K562 (cell line): ENCODE data around the gene PPFIBP2. TPM values are rescaled to one million over a fixed set of nuclear protein-coding genes. Genes with fewer than 3 reads are reported as not detected.

Experiments
- ATAC-seq: fragments of 200-7000 bp; cut with Tn5 transposase; 3 replicates; pipeline ENCODE4 v1.9.1; 2020; ENCODE audit warnings: moderate library complexity
- BruUV-seq: library from RNA; stranded (reverse); fragments of 400-500 nt; replicated peaks from 2 replicates; lab custom pipeline; 2021; lab: Mats Ljungman, UMichigan
- CTCF ChIA-PET: fragments of 300-600 bp; formaldehyde crosslinking; extraction: SDS; loops from one replicate; lab custom pipeline; 2021; ENCODE audit warnings: low intra/inter-chr PET ratio; lab: Yijun Ruan, JAX
- POLR2A ChIA-PET: fragments of 300-600, 350-650 bp; sonication (Branson Sonifier 250); formaldehyde crosslinking; extraction: SDS; loops from one replicate; lab custom pipeline; 2021; ENCODE audit warnings: antibody characterized with exemption, inconsistent platforms; lab: Yijun Ruan, JAX
- DNase-seq, 4 experiments: peaks; one replicate each; pipeline versions ENCODE4 v3.0.0 to v3.0.0-alpha.2; 2011 to 2018; ENCODE audit warnings: low spot score in 3 of 4, mixed read lengths in 3 of 4; ENCODE audit errors: extremely low read depth in 1 of 4
- FAIRE-seq: peaks from 2 replicates; lab custom pipeline; 2011; peaks lifted over from hg19 to GRCh38; lab: Jason Lieb, UNC
- H2AFZ ChIP-seq: 2 replicates; pipeline ENCODE4 v1.6.0; 2011; ENCODE audit warnings: low read depth, low read length, control low read depth, inconsistent platforms
- H3K27ac ChIP-seq: fragments of 200-600 bp; 3 replicates; pipeline ENCODE4 v1.8.0; 2011; ENCODE audit warnings: low read depth, mild to moderate bottlenecking, control low read depth, inconsistent platforms, low read length, moderate library complexity, mixed read lengths; ENCODE audit errors: extremely low read depth
- H3K27me3 ChIP-seq, 2 experiments: fragments of 300-600 bp in 1 of 2; 2 replicates in 1 of 2; 3 replicates in 1 of 2; pipeline versions ENCODE4 v1.6.0 to v1.8.0; 2011; ENCODE audit warnings: inconsistent platforms in 2 of 2, low read length in 2 of 2, mild to moderate bottlenecking in 1 of 2, mixed read lengths in 1 of 2, moderate library complexity in 1 of 2; ENCODE audit not compliant: control insufficient read depth in 2 of 2, insufficient read depth in 2 of 2
- H3K36me3 ChIP-seq: fragments of 300-600 bp; 3 replicates; pipeline ENCODE4 v1.8.0; 2011; ENCODE audit warnings: mild to moderate bottlenecking, low read length, inconsistent platforms; ENCODE audit not compliant: control insufficient read depth, insufficient read depth
- H3K4me1 ChIP-seq, 2 experiments: fragments of 200-600 bp in 1 of 2; replicated peaks in 1 of 2; 2 replicates in 1 of 2; 3 replicates in 1 of 2; pipeline versions ENCODE4 v1.5.1 to v1.8.0; 2011; ENCODE audit warnings: inconsistent platforms in 2 of 2, low read length in 2 of 2, mild to moderate bottlenecking in 1 of 2, mixed read lengths in 1 of 2, moderate library complexity in 1 of 2; ENCODE audit not compliant: control insufficient read depth in 2 of 2, insufficient read depth in 2 of 2
- H3K4me2 ChIP-seq: 2 replicates; pipeline ENCODE4 v1.6.1; 2011; ENCODE audit warnings: low read length, control low read depth, inconsistent platforms, mixed read lengths; ENCODE audit not compliant: insufficient read depth
- H3K4me3 ChIP-seq: fragments of 200-600 bp; sonication (generic), shearing (Covaris generic); 2 replicates; pipeline ENCODE4 v1.5.1; 2016; ENCODE audit warnings: control low read depth, inconsistent platforms
- H3K79me2 ChIP-seq: fragments of 200-600 bp; 3 replicates; pipeline ENCODE4 v1.8.0; 2011; ENCODE audit warnings: low read length, inconsistent platforms; ENCODE audit not compliant: control insufficient read depth, insufficient read depth
- H3K9ac ChIP-seq, 2 experiments: 2 replicates each; pipeline versions ENCODE4 v1.6.0 to v1.6.1; 2011; ENCODE audit warnings: low read depth in 2 of 2, low read length in 2 of 2, control low read depth in 1 of 2, inconsistent platforms in 1 of 2, mild to moderate bottlenecking in 1 of 2, mixed read lengths in 1 of 2; ENCODE audit not compliant: insufficient read depth in 1 of 2
- H3K9me1 ChIP-seq: one replicate; pipeline ENCODE4 v1.6.0; 2011; ENCODE audit warnings: inconsistent platforms, mild to moderate bottlenecking, low read length, moderate library complexity; ENCODE audit not compliant: control insufficient read depth, insufficient read depth
- H3K9me3 ChIP-seq: replicated peaks from 2 replicates; pipeline ENCODE4 v1.5.1; 2011; ENCODE audit warnings: low read depth, low read length, inconsistent platforms; ENCODE audit not compliant: control insufficient read depth, insufficient read depth
- H4K20me1 ChIP-seq: replicated peaks from 2 replicates; pipeline ENCODE4 v1.6.1; 2011; ENCODE audit warnings: low read length, inconsistent platforms, mixed read lengths; ENCODE audit not compliant: control insufficient read depth, insufficient read depth
- HMGXB4 ChIP-seq: sonication (generic); formaldehyde crosslinking; IDR thresholded peaks from 2 replicates; pipeline ENCODE4 v1.8.1; 2023; ENCODE audit warnings: mild to moderate bottlenecking, missing genetic modification reagents
- ID3 ChIP-seq, 2 experiments: fragments of 250-450 bp in 1 of 2; fragments of 450-650 bp in 1 of 2; sonication (Bioruptor Pico) in 1 of 2; IDR thresholded peaks; 2 replicates each; pipeline versions ENCODE4 v1.6.1 to v1.8.0; 2016 to 2021; ENCODE audit warnings: mild to moderate bottlenecking in 2 of 2, moderate library complexity in 2 of 2, missing compliant biosample characterization in 1 of 2, missing genetic modification characterization in 1 of 2
- NR4A1 ChIP-seq, 2 experiments: fragments of 250-450 bp in 1 of 2; fragments of 450-650 bp in 1 of 2; sonication (Bioruptor Pico) in 1 of 2; IDR thresholded peaks; 2 replicates each; pipeline versions ENCODE4 v1.4.0 to v1.6.1; 2016 to 2020; ENCODE audit warnings: mild to moderate bottlenecking in 2 of 2, missing compliant biosample characterization in 1 of 2, missing genetic modification characterization in 1 of 2, moderate library complexity in 1 of 2
- PCBP1 ChIP-seq: fragments of 200-400 bp; formaldehyde crosslinking; IDR thresholded peaks from 2 replicates; pipeline ENCODE4 v1.6.1; 2018; ENCODE audit warnings: mild to moderate bottlenecking, low read depth, low read length; ENCODE audit not compliant: poor library complexity, severe bottlenecking
- SAFB2 ChIP-seq: fragments of 200-400 bp; formaldehyde crosslinking; IDR thresholded peaks from 2 replicates; pipeline ENCODE4 v1.6.1; 2018; ENCODE audit warnings: borderline replicate concordance, low read length, low read depth, moderate library complexity; ENCODE audit not compliant: severe bottlenecking
- TAF9B ChIP-seq: fragments of 450-650 bp; IDR thresholded peaks from 2 replicates; pipeline ENCODE4 v1.6.1; 2018; ENCODE audit warnings: mild to moderate bottlenecking; ENCODE audit not compliant: partially characterized antibody
- TCF7 ChIP-seq: sonication (generic); IDR thresholded peaks from 2 replicates; pipeline ENCODE4 v1.6.1; 2016; ENCODE audit warnings: antibody characterized with exemption, borderline replicate concordance
- TEAD2 ChIP-seq: fragments of 450-650 bp; IDR thresholded peaks from 2 replicates; pipeline ENCODE4 v1.6.1; 2016; ENCODE audit warnings: missing genetic modification characterization, control low read depth, missing compliant biosample characterization
- ZNF133 ChIP-seq: fragments of 250-450 bp; sonication (Bioruptor Pico); IDR thresholded peaks from 2 replicates; pipeline ENCODE4 v1.4.0; 2020; ENCODE audit warnings: mild to moderate bottlenecking
- ZNF23 ChIP-seq: fragments of 250-450 bp; sonication (Bioruptor Pico); IDR thresholded peaks from 2 replicates; pipeline ENCODE4 v1.4.0; 2020; ENCODE audit warnings: mild to moderate bottlenecking
- ZNF76 ChIP-seq: fragments of 250-450 bp; sonication (Bioruptor Pico); IDR thresholded peaks from 2 replicates; pipeline ENCODE4 v1.4.0; 2020; ENCODE audit warnings: mild to moderate bottlenecking, moderate library complexity, borderline replicate concordance
- in situ Hi-C: fragments of 300-500 bp; cut with MboI; formaldehyde crosslinking; loops from 4 replicates; pipeline ENCODE4 v1.15.0; 2018; ENCODE audit warnings: inconsistent platforms, mixed read lengths
- intact Hi-C: fragments of 100-400 bp; cut with micrococcal nuclease; formaldehyde crosslinking; loops from 2 replicates; pipeline ENCODE4 v1.14.2; 2022
- polyA plus RNA-seq, 8 experiments: library from polyadenylated mRNA; depleted of rRNA in 4 of 8; stranded (reverse) in 5 of 8; unstranded in 3 of 8; fragments of >200 nt; fragmentation: Nextera tagmentation in 2 of 8; fragmentation: Illumina TruSeq in 1 of 8; extraction: Ambion mirVana in 2 of 8; extraction: Trizol in 1 of 8; gene quantifications; 2 replicates each; pipeline versions ENCODE4 v1.2.1 to v1.2.3, GENCODE V29; 2011 to 2014; ENCODE audit warnings: inconsistent platforms in 1 of 8, missing spikeins in 1 of 8
- total RNA-seq, 7 experiments: library from RNA; depleted of rRNA in 6 of 7; stranded (reverse); fragments of >200 nt in 6 of 7; fragmentation: Illumina TruSeq in 2 of 7; extraction: Trizol in 2 of 7; gene quantifications; 2 replicates each; pipeline versions ENCODE4 v1.2.1 to v1.2.3, GENCODE V29; 2011 to 2021; ENCODE audit warnings: low replicate concordance in 1 of 7
- TF ChIP-seq, protein P1 (sequence below): fragments of 250-450 bp; sonication (Bioruptor Pico); IDR thresholded peaks from 2 replicates; pipeline ENCODE4 v1.8.0; 2022; ENCODE audit warnings: inconsistent platforms
- TF ChIP-seq, protein P2 (sequence below): fragments of 200-800 bp; sonication (Bioruptor generic); IDR thresholded peaks from 2 replicates; pipeline ENCODE4 v1.6.1; 2017; ENCODE audit warnings: missing genetic modification characterization, missing compliant biosample characterization
- TF ChIP-seq, protein P3 (sequence below): fragments of 250-450 bp; sonication (Bioruptor Pico); IDR thresholded peaks from 2 replicates; pipeline ENCODE4 v1.5.0; 2020; ENCODE audit warnings: mild to moderate bottlenecking, borderline replicate concordance

PPFIBP2 gene
- total and polyA plus RNA-seq, 9 of the 15 experiments (the other 6 are each of a cell fraction or from before 2014, with no cell fraction given), result 0.18 to 3.4 (median 1.2) TPM

GRCh38 chr11:7531011-7531410, 17.2 kb downstream of the PPFIBP2 start:
- FAIRE-seq, result no peak

More at GRCh38 chr11:7531011-7531410, 17.2 kb downstream of the PPFIBP2 start:
- no peak for DNase-seq
- no peaks in the 10 kb centered on the region for H3K9me3 ChIP-seq
- intact Hi-C loops (no loop called here), in situ Hi-C loops (no loop called here)
- H4K20me1 ChIP-seq, result 0 out of 2 replicates have a peak, but pooled peaks cover 5% of the 10 kb centered on the region
- no peak overlapping the region for H3K27ac ChIP-seq
- H3K79me2 ChIP-seq, result no peaks in the 10 kb centered on the region
- no peaks in the 10 kb centered on the region for H3K9me1 ChIP-seq
- POLR2A ChIA-PET, result no interaction called here
- H2AFZ ChIP-seq, result no peak overlapping the region
- no peak overlapping the region for H3K9ac ChIP-seq
- no peaks in the 10 kb centered on the region for H3K36me3 ChIP-seq
- H3K4me1 ChIP-seq, result no peaks in the 10 kb centered on the region
- H3K4me2 ChIP-seq, result no peak overlapping the region
- H3K4me3 ChIP-seq, result no peak overlapping the region
- no TSS peak for BruUV-seq
- TF ChIP-seq NR4A1 (CRISPR knock-in tag; IDR thresholded peaks at IDR 0.05) (no peak), NR4A1 (tag; IDR thresholded peaks at IDR 0.05) (no peak), PCBP1 (no peak), TAF9B (no peak), TCF7 (no peak), ZNF133 (CRISPR knock-in tag) (no peak), ZNF76 (no peak), SAFB2 (no peak), ZNF23 (no peak), HMGXB4 (no peak), ID3 (CRISPR knock-in tag; IDR thresholded peaks at IDR 0.05) (no peak), ID3 (tag; IDR thresholded peaks at IDR 0.05) (no peak), TEAD2 (tag) (no peak)
- TF ChIP-seq, protein P1, sequence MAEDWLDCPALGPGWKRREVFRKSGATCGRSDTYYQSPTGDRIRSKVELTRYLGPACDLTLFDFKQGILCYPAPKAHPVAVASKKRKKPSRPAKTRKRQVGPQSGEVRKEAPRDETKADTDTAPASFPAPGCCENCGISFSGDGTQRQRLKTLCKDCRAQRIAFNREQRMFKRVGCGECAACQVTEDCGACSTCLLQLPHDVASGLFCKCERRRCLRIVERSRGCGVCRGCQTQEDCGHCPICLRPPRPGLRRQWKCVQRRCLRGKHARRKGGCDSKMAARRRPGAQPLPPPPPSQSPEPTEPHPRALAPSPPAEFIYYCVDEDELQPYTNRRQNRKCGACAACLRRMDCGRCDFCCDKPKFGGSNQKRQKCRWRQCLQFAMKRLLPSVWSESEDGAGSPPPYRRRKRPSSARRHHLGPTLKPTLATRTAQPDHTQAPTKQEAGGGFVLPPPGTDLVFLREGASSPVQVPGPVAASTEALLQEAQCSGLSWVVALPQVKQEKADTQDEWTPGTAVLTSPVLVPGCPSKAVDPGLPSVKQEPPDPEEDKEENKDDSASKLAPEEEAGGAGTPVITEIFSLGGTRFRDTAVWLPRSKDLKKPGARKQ (CRISPR knock-in tag), result no peak
- TF ChIP-seq, protein P2, sequence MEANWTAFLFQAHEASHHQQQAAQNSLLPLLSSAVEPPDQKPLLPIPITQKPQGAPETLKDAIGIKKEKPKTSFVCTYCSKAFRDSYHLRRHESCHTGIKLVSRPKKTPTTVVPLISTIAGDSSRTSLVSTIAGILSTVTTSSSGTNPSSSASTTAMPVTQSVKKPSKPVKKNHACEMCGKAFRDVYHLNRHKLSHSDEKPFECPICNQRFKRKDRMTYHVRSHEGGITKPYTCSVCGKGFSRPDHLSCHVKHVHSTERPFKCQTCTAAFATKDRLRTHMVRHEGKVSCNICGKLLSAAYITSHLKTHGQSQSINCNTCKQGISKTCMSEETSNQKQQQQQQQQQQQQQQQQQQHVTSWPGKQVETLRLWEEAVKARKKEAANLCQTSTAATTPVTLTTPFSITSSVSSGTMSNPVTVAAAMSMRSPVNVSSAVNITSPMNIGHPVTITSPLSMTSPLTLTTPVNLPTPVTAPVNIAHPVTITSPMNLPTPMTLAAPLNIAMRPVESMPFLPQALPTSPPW (CRISPR knock-in tag), result no peak
- TF ChIP-seq, protein P3, sequence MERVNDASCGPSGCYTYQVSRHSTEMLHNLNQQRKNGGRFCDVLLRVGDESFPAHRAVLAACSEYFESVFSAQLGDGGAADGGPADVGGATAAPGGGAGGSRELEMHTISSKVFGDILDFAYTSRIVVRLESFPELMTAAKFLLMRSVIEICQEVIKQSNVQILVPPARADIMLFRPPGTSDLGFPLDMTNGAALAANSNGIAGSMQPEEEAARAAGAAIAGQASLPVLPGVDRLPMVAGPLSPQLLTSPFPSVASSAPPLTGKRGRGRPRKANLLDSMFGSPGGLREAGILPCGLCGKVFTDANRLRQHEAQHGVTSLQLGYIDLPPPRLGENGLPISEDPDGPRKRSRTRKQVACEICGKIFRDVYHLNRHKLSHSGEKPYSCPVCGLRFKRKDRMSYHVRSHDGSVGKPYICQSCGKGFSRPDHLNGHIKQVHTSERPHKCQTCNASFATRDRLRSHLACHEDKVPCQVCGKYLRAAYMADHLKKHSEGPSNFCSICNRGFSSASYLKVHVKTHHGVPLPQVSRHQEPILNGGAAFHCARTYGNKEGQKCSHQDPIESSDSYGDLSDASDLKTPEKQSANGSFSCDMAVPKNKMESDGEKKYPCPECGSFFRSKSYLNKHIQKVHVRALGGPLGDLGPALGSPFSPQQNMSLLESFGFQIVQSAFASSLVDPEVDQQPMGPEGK, result no peak
- CTCF ChIA-PET, result no interaction called here
- no peak for ATAC-seq
- peaks cover under 1 to 14% of the 10 kb centered on the region in 2 experiments; a peak in 3 of 5 replicates for H3K27me3 ChIP-seq
